IMR-90 (cell line): Measurements from ENCODE around the gene FBLN1. TPM values are rescaled to one million over a fixed set of nuclear protein-coding genes. Genes with fewer than 3 reads are reported as not detected.

Experiments
- ATAC-seq: fragments of 200-7000 bp; cut with Tn5 transposase; 2 replicates; pipeline ENCODE4 v1.9.1; 2020; ENCODE audit warnings: low read depth, mild to moderate bottlenecking, moderate library complexity
- BruUV-seq: library from RNA; stranded (reverse); fragments of 400-500 nt; replicated peaks from 2 replicates; lab custom pipeline; 2021; lab: Mats Ljungman, UMichigan
- CTCF ChIA-PET: fragments of 300-600 bp; formaldehyde crosslinking; extraction: SDS; loops from one replicate; lab custom pipeline; 2021; ENCODE audit warnings: antibody characterized with exemption; lab: Yijun Ruan, JAX
- POLR2A ChIA-PET: fragments of 300-600 bp; sonication (Branson Sonifier 250); formaldehyde crosslinking; loops from one replicate; lab custom pipeline; 2022; ENCODE audit warnings: antibody characterized with exemption; ENCODE audit not compliant: unreplicated experiment; lab: Charles Lee
- DNase-seq: peaks from one replicate; pipeline ENCODE4 v3.0.0; 2013
- H2AFZ ChIP-seq: replicated peaks from 2 replicates; pipeline ENCODE3; 2013; ENCODE audit warnings: low read length, mild to moderate bottlenecking; ENCODE audit not compliant: poor library complexity
- H2AK5ac ChIP-seq: 2 replicates; pipeline ENCODE4 v1.6.1; 2013; ENCODE audit warnings: low read depth, low read length, inconsistent platforms
- H2AK9ac ChIP-seq: replicated peaks from 2 replicates; pipeline ENCODE3; 2013; ENCODE audit warnings: mild to moderate bottlenecking, low read depth, low read length, moderate library complexity; ENCODE audit not compliant: poor library complexity
- H2BK120ac ChIP-seq: 2 replicates; pipeline ENCODE4 v1.6.1; 2013; ENCODE audit warnings: low read depth, low read length, inconsistent platforms
- H2BK15ac ChIP-seq: 3 replicates; pipeline ENCODE4 v1.6.1; 2013; ENCODE audit warnings: low read depth, low read length, inconsistent platforms
- H2BK20ac ChIP-seq: 2 replicates; pipeline ENCODE4 v1.6.1; 2013; ENCODE audit warnings: low read depth, mild to moderate bottlenecking, inconsistent platforms, low read length, moderate library complexity
- H2BK5ac ChIP-seq: 2 replicates; pipeline ENCODE4 v1.6.1; 2013; ENCODE audit warnings: mild to moderate bottlenecking, low read depth, low read length, inconsistent platforms; ENCODE audit not compliant: poor library complexity, severe bottlenecking
- H3K14ac ChIP-seq: replicated peaks from 2 replicates; pipeline ENCODE4 v1.6.1; 2013; ENCODE audit warnings: low read depth, low read length, inconsistent platforms
- H3K18ac ChIP-seq: 2 replicates; pipeline ENCODE4 v1.6.1; 2013; ENCODE audit warnings: low read depth, low read length, control low read depth
- H3K23ac ChIP-seq: 2 replicates; pipeline ENCODE4 v1.6.1; 2013; ENCODE audit warnings: low read depth, low read length, inconsistent platforms
- H3K27ac ChIP-seq: 2 replicates; pipeline ENCODE4 v1.5.1; 2013; ENCODE audit warnings: mild to moderate bottlenecking, control low read depth, low read length; ENCODE audit not compliant: insufficient read depth
- H3K27me3 ChIP-seq: 2 replicates; pipeline ENCODE4 v1.6.1; 2013; ENCODE audit warnings: low read length; ENCODE audit not compliant: control insufficient read depth, insufficient read depth
- H3K36me3 ChIP-seq: 2 replicates; pipeline ENCODE4 v1.6.1; 2013; ENCODE audit warnings: low read length, mixed read lengths; ENCODE audit not compliant: control insufficient read depth, insufficient read depth
- H3K4ac ChIP-seq: 2 replicates; pipeline ENCODE4 v1.6.1; 2013; ENCODE audit warnings: low read depth, low read length, inconsistent platforms
- H3K4me1 ChIP-seq: 2 replicates; pipeline ENCODE4 v1.6.1; 2013; ENCODE audit warnings: low read length, mixed read lengths; ENCODE audit not compliant: control insufficient read depth, insufficient read depth
- H3K4me2 ChIP-seq: 2 replicates; pipeline ENCODE4 v1.6.1; 2013; ENCODE audit warnings: low read depth, mild to moderate bottlenecking, control low read depth, low read length, moderate library complexity
- H3K4me3 ChIP-seq: 2 replicates; pipeline ENCODE4 v1.5.1; 2013; ENCODE audit warnings: low read depth, mild to moderate bottlenecking, control low read depth, low read length, moderate library complexity; ENCODE audit not compliant: insufficient read depth
- H3K56ac ChIP-seq: 2 replicates; pipeline ENCODE4 v1.6.1; 2013; ENCODE audit warnings: low read length, inconsistent platforms; ENCODE audit not compliant: insufficient read depth; ENCODE audit errors: extremely low read depth
- H3K79me1 ChIP-seq, 2 experiments: 2 replicates each; pipeline ENCODE4 v1.6.1; 2013; ENCODE audit warnings: low read length in 2 of 2, inconsistent platforms in 1 of 2, low read depth in 1 of 2
- H3K9ac ChIP-seq: 2 replicates; pipeline ENCODE4 v1.6.1; 2013; ENCODE audit warnings: low read depth, low read length, control low read depth
- H3K9me1 ChIP-seq: 2 replicates; pipeline ENCODE4 v1.6.1; 2013; ENCODE audit warnings: low read length, inconsistent platforms; ENCODE audit not compliant: insufficient read depth
- H3K9me3 ChIP-seq: 2 replicates; pipeline ENCODE4 v1.6.1; 2013; ENCODE audit warnings: low read length; ENCODE audit not compliant: control insufficient read depth, insufficient read depth
- H4K20me1 ChIP-seq: 2 replicates; pipeline ENCODE4 v1.6.1; 2013; ENCODE audit warnings: low read length, inconsistent platforms; ENCODE audit not compliant: insufficient read depth
- H4K5ac ChIP-seq: 2 replicates; pipeline ENCODE4 v1.6.1; 2013; ENCODE audit warnings: mild to moderate bottlenecking, low read depth, low read length, control low read depth
- H4K8ac ChIP-seq, 2 experiments: 2 replicates each; pipeline ENCODE4 v1.6.1; 2013; ENCODE audit warnings: low read depth in 2 of 2, low read length in 2 of 2, control low read depth in 1 of 2, inconsistent platforms in 1 of 2
- H4K91ac ChIP-seq: 2 replicates; pipeline ENCODE4 v1.6.1; 2013; ENCODE audit warnings: low read depth, low read length, inconsistent platforms; ENCODE audit not compliant: insufficient read depth
- CEBPB ChIP-seq: IDR thresholded peaks from 2 replicates; pipeline ENCODE4 v1.6.1; 2012; ENCODE audit warnings: low read depth, low read length, improper control_type of control experiment
- CHD1 ChIP-seq: IDR thresholded peaks from 2 replicates; pipeline ENCODE4 v1.6.1; 2012; ENCODE audit warnings: low read depth, low read length, improper control_type of control experiment
- FOS ChIP-seq: fragments of 150-350 bp; IDR thresholded peaks from 2 replicates; pipeline ENCODE4 v1.6.1; 2016; ENCODE audit warnings: low read depth, low read length
- MAFK ChIP-seq: IDR thresholded peaks from 2 replicates; pipeline ENCODE4 v1.6.1; 2012; ENCODE audit warnings: low read depth, low read length, improper control_type of control experiment
- MAZ ChIP-seq: IDR thresholded peaks from 2 replicates; pipeline ENCODE4 v1.6.1; 2012; ENCODE audit warnings: low read depth, mild to moderate bottlenecking, low read length, improper control_type of control experiment, moderate library complexity, borderline replicate concordance
- MXI1 ChIP-seq: IDR thresholded peaks from 2 replicates; pipeline ENCODE4 v1.6.1; 2012; ENCODE audit warnings: low read depth, mild to moderate bottlenecking, low read length, moderate library complexity, borderline replicate concordance
- NFE2L2 ChIP-seq: fragments of 150-350 bp; IDR thresholded peaks from 2 replicates; pipeline ENCODE4 v1.6.1; 2016; ENCODE audit warnings: low read depth, mild to moderate bottlenecking, low read length
- POLR2A ChIP-seq: IDR thresholded peaks from 2 replicates; pipeline ENCODE4 v1.6.1; 2012; ENCODE audit warnings: mild to moderate bottlenecking, low read depth, low read length
- RAD21 ChIP-seq: IDR thresholded peaks from 2 replicates; pipeline ENCODE4 v1.6.1; 2012; ENCODE audit warnings: low read length, improper control_type of control experiment
- RFX5 ChIP-seq: IDR thresholded peaks from 2 replicates; pipeline ENCODE4 v1.8.0; 2012; ENCODE audit warnings: low read depth, mild to moderate bottlenecking, low read length, moderate library complexity
- SMC3 ChIP-seq: fragments of 150-350 bp; IDR thresholded peaks from 2 replicates; pipeline ENCODE4 v1.6.1; 2016; ENCODE audit warnings: low read depth, mild to moderate bottlenecking, antibody characterized with exemption, low read length, moderate library complexity
- WGBS, 2 experiments: methylation state at CpG; one replicate each; pipeline versions ENCODE4 v1.1.5 to v1.1.7; 2013; ENCODE audit warnings: missing lambda C conversion rate in 2 of 2; ENCODE audit not compliant: insufficient read length in 1 of 2; ENCODE audit errors: extremely low coverage in 2 of 2; 5-methylcytosine and 5-hydroxymethylcytosine counted together
- dilution Hi-C: fragments of 300-500 bp; cut with HindIII; formaldehyde crosslinking; loops from one replicate; pipeline ENCODE4 v1.14.3; 2018; ENCODE audit warnings: low sequenced_read_pairs; ENCODE audit not compliant: unreplicated experiment
- in situ Hi-C: fragments of 300-500 bp; cut with MboI; formaldehyde crosslinking; loops from 3 replicates; pipeline ENCODE4 v1.14.3; 2019; ENCODE audit warnings: low sequenced_read_pairs, inconsistent platforms, mixed read lengths
- intact Hi-C: fragments of 100-400 bp; cut with micrococcal nuclease; formaldehyde crosslinking; loops from 2 replicates; pipeline ENCODE4 v1.10.0; 2022
- polyA plus RNA-seq, 3 experiments: library from polyadenylated mRNA; depleted of rRNA; stranded (reverse); fragments of >200 nt; gene quantifications; 2 replicates each; pipeline ENCODE4 v1.2.3, GENCODE V29; 2012; ENCODE audit warnings: low replicate concordance in 1 of 3
- total RNA-seq: library from RNA; depleted of rRNA; stranded (reverse); fragments of >200 nt; gene quantifications from 2 replicates; pipeline ENCODE4 v1.2.3, GENCODE V29; 2012
- TF ChIP-seq, protein P1 (sequence below): conservative IDR thresholded peaks from 2 replicates; pipeline ENCODE4 v1.5.1; 2012; ENCODE audit warnings: mild to moderate bottlenecking, low read depth, low read length, improper control_type of control experiment

Gene FBLN1
- total and polyA plus RNA-seq, 2 of the 4 experiments (the other 2 are of a cell fraction), result 11.3 to 87.9 TPM

DNA sequence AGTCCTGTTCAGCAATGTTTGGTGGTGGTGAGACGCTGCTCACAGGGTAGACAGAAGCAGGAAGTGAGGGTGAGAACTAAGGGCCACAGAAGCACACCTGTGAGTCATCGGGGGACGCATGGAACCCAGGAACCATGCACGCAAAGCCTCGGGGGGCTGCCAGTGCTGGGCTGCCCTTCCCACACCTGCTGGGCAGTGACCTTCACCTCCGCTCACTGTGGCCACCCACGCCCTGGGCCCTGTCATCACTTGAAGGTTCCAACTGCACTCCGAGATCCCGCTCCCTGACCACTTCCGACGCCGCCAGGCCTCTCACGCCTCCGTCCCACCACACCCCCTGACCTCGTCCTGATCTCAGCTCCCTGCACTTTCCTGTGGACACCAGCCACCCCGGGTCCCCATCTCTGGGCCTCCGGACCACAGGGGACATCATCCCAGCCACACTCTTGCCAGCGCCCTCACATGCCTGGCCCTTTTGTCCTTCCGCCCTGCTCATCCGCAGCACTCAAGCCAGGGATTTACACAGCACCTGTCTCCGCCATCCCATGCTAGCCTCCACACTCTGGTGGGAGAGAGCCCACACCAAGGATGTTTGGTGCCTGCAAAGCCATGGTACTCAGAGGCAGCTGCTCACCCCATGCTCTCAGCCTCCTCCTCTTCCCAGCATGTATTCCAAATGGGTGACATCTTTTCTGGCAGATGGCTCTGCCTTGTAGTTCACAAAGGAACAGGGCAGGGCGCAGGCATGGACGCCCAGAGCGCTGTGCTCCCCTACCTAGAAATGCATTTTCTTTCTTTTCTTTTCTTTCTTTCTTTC, 145.8 kb downstream of the FBLN1 start:
- ChIA-PET POLR2A (no interaction called here), CTCF (no interaction called here)
- no peak overlapping the region for H3K27ac ChIP-seq
- H3K56ac ChIP-seq, result no peak overlapping the region
- H2BK5ac ChIP-seq, result no peak overlapping the region
- H2AK5ac ChIP-seq, result no peak overlapping the region
- in situ Hi-C loops (loop anchor here (10.0 kb wide), 1 partner anchor 216 kb away; no protein-coding TSS in a partner anchor), intact Hi-C loops (no loop called here), dilution Hi-C loops (no loop called here)
- no peak overlapping the region for H2BK120ac ChIP-seq
- WGBS, 2 experiments, result 77% methylated on average over 23 of the region's 24 CpGs; no CpG with 5 or more reads in 1 of the 2 experiments
- no peak overlapping the region for H3K9ac ChIP-seq
- no peak overlapping the region for H3K14ac ChIP-seq
- H3K9me1 ChIP-seq, result 0 out of 2 replicates have a peak, but pooled peaks cover 5% of the 10 kb centered on the region
- no peak overlapping the region for H4K5ac ChIP-seq
- H3K79me1 ChIP-seq, result no peaks in the 10 kb centered on the region
- no peak overlapping the region for H4K8ac ChIP-seq
- no peak for ATAC-seq
- H3K9me3 ChIP-seq, result peaks cover 1% of the 10 kb centered on the region; the same call in 1 of the 2 replicates
- H4K20me1 ChIP-seq, result no peaks in the 10 kb centered on the region
- no peak overlapping the region for H2AK9ac ChIP-seq
- H3K4me2 ChIP-seq, result no peak overlapping the region
- no peak overlapping the region for H3K18ac ChIP-seq
- BruUV-seq, result no TSS peak
- peaks cover 3% of the 10 kb centered on the region; the same call in 1 of the 2 replicates for H3K4me1 ChIP-seq
- peaks cover 6% of the 10 kb centered on the region for H3K27me3 ChIP-seq
- H2BK20ac ChIP-seq, result no peak overlapping the region
- H2AFZ ChIP-seq, result no peak overlapping the region
- no peak overlapping the region for H3K4me3 ChIP-seq
- H3K4ac ChIP-seq, result no peak overlapping the region
- TF ChIP-seq RAD21 (no peak), FOS (no peak), CEBPB (no peak), RFX5 (no peak), SMC3 (no peak), NFE2L2 (no peak), MAFK (no peak), CHD1 (no peak), MXI1 (no peak), MAZ (no peak), POLR2A (no peak)
- TF ChIP-seq, protein P1, sequence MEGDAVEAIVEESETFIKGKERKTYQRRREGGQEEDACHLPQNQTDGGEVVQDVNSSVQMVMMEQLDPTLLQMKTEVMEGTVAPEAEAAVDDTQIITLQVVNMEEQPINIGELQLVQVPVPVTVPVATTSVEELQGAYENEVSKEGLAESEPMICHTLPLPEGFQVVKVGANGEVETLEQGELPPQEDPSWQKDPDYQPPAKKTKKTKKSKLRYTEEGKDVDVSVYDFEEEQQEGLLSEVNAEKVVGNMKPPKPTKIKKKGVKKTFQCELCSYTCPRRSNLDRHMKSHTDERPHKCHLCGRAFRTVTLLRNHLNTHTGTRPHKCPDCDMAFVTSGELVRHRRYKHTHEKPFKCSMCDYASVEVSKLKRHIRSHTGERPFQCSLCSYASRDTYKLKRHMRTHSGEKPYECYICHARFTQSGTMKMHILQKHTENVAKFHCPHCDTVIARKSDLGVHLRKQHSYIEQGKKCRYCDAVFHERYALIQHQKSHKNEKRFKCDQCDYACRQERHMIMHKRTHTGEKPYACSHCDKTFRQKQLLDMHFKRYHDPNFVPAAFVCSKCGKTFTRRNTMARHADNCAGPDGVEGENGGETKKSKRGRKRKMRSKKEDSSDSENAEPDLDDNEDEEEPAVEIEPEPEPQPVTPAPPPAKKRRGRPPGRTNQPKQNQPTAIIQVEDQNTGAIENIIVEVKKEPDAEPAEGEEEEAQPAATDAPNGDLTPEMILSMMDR, result no peak
- no peak for DNase-seq
- H2BK15ac ChIP-seq, result no peak overlapping the region
- no peak overlapping the region for H4K91ac ChIP-seq
- H3K36me3 ChIP-seq, result no peaks in the 10 kb centered on the region
- H3K23ac ChIP-seq, result no peak overlapping the region
